ENCODE measurements around the gene DNAJC15.
"Not testable (repeated sequence)": the region's sequence is repeated elsewhere in the genome, so short reads cannot be mapped to it uniquely, and the experiment has no call there.

Gene DNAJC15

DNA sequence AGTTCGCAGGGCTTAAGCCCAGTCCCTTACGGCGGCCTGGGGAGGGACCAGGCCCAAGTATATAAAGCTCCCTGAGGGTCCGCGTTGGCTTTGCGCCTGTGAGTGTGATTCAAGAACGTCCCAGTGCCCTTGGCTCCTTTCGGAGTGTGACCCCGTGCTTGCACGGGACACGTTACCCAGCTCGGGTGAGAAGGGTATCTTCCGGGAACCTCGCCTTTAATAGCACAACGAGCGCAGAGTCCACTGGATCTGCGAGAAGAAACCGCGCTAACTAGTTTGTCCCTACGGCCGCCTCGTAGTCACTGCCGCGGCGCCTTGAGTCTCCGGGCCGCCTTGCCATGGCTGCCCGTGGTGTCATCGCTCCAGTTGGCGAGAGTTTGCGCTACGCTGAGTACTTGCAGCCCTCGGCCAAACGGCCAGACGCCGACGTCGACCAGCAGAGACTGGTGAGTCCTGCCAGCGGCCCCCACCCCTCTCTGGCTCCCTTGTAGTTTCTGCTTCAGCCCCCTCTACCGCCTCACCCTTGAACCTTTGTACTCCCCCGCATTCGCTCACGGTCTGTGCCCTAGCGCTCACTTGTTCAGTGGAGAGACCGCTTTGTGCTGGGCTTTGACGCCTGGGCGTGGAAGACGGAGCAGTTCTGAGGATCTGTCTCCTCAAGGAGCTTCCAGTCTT is at the start of gene DNAJC15:
DNAJC15 (plus strand) TSS at position 298 of the 675 bp plus-strand sequence; CDS start at position 339, 41 bp downstream.
- DNase-seq (ENCODE audit: low read depth in 3 of 3) = peak; percentile 20 to 64 (median 63)

DNA sequence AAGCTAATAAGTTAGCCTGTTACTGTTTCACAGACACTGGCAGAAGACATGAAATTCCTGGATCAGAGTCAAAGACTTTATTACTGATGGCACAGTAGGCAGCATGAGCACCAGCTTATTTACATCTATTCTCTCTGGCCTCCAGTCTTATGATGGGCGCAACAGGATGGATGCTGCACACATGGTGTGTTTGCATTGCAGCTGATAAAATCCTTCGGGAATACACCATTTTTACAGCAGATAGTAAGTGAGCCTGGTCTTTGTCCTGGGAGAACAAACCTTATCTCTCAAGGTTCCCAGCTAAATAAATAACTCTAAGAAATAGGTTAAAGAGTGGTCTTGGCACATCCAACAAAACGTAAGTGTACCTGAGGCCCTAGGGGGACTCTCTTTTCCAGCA is 47.3 kb upstream of the DNAJC15 start:
- no peak for DNase-seq (ENCODE audit: low read depth in 3 of 3)

DNA sequence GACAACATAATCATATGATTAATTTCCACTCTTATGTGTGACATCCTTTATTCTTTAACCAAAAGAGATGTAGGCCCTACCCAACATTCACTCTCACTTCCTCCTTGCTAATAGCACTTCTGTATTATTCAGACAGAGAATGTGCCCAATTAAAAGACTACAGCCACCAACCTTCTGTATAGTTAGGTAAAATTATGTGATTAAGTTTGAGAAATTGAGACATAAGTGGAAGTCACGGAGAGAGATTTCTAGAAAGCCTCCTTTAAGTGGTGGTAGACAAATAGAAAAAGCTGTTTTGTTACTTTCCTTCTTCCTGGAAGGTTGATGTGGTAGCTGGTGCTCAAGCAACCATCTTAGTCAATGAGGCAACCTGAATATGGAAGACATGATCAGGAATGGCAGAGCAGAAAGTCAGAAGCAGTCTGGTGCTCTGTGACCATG is 46.1 kb upstream of the DNAJC15 start:
- DNase-seq (ENCODE audit: low read depth in 3 of 3) = no peak

DNA sequence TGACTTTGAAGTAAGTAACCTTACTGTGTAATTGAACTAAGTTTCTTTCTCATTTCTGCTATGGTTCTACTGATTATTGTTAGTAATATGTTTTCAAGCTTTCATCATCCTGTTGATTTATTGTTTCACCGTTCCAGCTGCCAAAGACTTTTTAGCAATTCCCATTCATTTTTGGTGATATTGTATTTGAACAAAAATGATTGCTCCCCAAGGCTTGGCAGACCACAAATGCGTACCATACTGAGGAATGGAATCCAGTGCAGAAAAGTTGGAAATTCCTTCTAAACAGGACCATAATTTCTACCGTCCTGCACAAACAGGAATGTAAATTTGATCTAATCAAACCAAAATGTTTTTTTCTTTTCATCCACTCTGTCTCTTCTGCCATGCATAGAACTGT is 42.1 kb upstream of the DNAJC15 start:
- no peak for DNase-seq (ENCODE audit: low read depth in 3 of 3)

DNA sequence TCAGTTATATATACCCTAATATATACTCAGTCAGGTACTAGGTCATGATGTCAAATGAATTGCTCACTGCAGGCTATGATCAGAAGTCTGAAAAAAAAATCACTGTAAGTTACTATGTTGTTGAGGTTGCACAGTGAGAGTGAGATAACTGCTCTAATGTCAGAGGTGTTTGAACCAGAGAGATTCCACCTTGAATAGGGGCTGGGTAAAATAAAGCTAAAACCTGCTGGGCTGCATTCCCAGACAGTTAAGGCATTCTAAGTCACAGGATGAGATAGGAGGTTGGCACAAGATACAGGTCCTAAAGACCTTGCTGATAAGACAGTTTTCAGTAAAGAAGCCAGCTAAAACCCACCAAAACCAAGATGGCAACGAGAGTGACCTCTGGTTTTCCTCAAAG is 41.5 kb upstream of the DNAJC15 start:
- DNase-seq (ENCODE audit: low read depth in 3 of 3) = no peak

DNA sequence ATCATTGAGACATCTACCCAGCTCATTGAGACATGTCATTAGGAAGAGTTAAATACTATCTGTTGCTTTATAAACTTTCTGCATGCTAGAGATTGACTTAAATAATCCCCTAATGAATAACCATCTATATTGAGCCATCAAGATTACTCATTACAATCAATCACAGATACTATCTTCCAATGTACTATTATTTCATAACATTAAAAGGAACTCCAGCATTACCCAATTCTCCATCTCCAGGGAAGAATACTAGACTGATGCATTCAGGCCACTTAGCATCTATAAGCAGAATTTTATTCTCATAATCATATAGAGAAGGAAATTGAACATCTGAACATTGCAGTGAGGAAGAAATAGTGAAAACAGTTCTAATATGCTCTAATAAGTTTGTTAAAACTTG is 39.4 kb upstream of the DNAJC15 start:
- DNase-seq (ENCODE audit: low read depth in 3 of 3) = no peak

DNA sequence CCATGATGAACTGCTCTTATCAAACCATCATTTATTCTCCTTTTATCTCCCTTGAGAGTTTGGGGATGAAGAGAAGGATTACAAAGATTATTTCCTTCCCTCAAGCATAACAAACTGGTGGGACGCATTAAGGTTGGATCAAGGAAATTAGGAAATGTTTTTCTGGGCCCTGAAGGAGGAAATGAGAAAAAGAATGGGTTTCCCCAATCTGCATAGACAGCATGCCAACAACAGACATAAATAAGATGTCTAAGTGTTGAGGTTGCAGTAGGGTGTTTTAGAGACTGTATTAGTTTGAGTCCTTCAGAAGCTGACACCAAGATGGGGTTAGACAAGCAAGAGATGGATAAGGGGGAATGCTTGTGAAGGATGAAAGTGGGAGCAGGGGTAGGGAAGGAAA is 38.7 kb upstream of the DNAJC15 start:
- DNase-seq (ENCODE audit: low read depth in 3 of 3) = no peak

DNA sequence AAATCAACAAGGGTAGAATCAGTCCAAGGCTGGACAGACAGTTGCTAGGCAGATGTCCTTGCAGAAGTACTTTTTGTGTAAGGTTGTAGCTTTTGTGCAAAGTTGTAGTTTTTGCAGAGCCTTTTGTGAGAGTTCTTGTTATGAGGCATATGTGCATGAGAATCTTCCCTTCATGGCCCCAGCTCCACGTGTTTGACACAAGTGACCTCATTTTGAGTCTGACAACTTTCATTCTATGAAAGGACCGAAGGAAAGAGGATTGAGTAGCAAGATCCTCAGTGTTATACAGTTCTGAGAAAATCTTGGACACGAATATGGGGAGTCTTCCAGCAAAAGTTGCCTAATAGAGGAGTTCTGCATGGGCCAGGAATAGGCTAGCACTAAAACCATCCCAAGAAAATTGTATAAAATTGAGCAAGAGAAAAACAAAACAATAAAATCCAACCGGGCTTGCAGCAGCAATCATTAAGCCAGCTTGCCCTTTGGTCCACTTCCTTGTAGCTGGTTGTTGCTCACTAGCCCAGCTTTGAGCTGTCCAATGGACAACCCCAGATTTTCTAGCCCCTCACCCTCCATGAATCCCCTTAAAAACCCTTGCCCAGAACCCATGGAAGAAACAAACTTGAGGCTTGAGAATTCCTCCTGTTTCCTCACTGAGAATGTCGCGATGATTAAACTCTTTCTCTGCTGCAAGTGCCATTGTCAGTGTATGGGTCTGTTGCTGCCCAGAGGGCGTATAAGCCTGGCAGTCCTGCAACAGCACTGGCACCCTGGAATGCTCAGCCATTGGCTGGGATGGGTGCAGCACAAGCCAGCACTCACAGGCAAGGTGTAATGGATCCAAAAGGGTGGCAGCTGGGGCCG is 37.8 kb upstream of the DNAJC15 start:
- no peak for DNase-seq (ENCODE audit: low read depth in 3 of 3)

DNA sequence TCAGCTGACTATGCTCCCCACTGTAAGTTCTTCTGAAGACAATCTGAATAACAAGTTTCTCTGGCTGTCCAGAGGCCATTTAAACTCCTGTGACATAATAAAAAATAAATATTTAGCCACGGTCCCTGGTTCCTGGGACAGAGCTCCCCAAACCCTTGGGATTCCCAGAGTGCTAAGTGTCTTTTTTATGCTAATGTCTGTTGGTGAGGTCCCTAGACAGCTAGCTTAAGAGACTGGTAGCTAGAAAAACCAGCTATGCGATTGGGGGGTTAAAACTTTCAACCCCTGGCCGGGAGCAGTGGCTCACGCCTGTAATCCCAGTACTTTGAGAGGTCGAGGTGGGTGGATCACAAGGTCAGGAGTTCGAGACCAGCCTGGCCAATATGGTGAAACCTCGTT is 37.2 kb upstream of the DNAJC15 start:
- no peak for DNase-seq (ENCODE audit: low read depth in 3 of 3)

DNA sequence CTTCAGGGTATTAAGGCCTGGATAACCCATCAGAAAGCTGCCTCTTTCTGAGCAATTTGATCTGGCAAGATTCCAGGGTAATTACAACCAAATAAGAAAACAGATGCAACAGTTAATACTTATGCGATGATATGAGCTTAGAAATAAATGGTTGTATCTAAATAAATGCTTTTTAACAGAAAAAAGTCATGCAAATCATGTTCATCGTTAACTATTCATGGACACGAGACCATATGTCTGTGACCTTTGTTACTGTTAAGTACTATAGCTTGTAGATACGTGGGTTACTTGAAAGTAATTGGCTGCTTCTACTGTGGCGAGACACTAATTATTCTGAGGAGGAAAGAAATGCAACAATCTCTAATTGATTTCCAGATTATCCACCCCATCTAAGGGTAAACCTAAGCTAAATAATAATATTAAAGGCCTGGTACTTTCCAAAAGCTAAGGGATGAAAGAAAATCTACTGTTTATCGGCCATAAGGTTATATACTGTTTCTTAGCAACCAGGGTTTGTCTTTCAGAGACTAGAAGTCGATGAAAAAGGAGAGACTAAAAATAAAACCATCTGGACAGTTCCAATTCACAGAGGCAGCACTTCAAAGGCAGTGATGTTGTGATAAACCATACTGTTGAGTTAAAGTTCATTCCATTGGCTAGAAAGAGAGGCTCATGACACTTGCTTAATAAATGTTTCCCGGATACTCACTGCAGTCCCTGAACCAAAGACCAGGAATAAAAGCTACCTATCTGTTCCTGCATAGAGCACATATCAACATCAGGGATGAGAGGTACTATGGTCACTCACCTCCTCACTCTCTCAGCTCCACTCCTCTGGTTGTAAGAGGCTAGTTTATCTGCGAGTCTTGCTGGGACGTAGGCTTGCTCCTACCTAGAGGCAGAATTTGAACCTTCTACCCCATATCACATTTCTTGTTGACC is 32.8 kb upstream of the DNAJC15 start:
- DNase-seq (ENCODE audit: low read depth in 3 of 3) = no peak

DNA sequence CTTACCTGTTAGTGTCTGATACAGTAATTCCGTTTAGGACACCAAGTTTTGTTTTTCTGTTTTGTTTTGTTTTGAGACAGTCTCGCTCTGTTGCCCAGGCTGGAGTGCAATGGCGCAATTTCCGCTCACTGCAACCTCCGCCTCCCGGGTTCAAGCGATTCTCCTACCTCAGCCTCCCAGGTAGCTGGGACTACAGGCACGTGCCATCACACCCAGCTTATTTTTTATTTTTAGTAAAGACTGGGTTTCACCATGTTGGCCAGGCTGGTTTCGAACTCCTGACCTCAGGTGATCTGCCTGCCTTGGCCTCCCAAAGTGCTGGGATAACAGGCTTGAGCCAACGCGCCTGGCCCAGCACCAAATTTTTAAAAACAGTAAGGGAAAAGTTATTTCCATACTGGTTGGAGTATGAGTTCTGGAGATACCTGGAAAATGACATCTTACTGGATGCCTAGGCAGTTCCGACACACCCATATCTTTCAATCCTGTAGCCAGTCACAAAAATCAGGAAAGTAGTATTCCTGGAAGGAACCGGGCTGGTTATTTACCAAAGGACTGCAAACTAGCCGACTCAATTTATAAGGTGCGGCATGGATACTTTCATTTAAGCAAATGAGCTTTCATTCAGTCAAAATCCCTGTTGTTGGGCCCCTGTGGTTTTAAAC is 32.0 kb upstream of the DNAJC15 start:
- not testable (repeated sequence) for DNase-seq (ENCODE audit: low read depth in 3 of 3)

DNA sequence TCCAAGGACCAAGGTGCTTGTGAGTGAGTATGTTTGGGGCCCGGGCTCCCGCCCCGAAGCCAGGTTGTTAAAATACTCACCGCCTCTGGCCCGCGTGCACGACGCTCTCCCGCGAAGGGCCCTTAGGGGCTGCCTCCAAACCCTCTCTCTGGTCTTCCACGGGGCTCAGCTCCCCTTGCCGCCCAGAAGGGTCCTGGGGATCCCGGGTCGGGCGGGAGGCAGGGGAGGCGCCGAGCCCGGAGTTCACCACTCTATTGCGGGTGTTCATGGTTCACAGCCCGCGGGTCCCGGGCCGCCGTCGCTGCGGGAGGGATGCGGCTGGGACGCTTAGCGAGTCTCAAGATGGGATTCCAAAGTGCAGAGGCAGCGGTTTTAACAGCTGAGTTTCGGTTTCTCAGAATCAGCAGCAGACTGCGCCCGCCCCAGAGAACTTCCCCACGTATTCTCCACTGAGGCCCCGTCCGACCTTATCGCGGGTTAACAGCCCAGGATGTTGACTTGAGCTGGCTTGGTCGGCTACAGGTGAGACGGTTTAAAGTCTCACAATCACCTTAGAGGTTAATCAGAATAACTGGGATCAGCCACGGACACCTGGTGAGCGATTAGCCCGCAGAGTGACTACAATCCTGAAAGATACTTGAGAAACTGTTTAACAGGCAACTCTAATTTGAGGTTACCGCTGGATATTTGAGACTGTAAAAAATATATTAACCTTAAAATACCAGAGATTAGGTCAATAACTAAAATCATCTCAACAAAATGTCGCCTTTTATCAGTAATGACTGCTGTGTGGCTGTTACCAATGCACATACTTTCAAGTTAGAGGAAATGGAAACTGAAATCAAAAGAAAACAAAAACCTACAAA is 31.3 kb upstream of the DNAJC15 start, which contains the start of gene EPSTI1:
EPSTI1 (minus strand) TSS at position 344 of the 866 bp plus-strand sequence; CDS start at position 268, 76 bp downstream.
- DNase-seq (ENCODE audit: low read depth in 3 of 3) = peak; percentile 55 to 71 (median 70)

DNA sequence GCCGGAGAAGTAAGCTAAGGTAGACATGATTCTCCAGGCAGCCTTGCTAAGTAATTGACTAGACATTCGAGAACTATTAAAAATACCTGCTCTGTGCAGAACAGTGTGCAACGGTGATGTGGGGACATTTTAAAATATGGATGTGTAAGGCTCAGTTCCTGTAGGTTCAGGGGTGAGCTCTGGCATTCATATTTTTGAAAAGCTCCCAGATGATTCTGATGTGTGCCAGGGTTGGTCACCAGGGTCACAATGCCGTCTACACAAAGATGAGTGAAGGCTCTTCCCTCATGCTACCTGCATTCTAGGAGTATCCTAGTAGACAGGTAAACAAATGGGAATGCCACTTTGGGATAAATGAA is 30.6 kb upstream of the DNAJC15 start:
- DNase-seq (ENCODE audit: low read depth in 3 of 3) = no peak

DNA sequence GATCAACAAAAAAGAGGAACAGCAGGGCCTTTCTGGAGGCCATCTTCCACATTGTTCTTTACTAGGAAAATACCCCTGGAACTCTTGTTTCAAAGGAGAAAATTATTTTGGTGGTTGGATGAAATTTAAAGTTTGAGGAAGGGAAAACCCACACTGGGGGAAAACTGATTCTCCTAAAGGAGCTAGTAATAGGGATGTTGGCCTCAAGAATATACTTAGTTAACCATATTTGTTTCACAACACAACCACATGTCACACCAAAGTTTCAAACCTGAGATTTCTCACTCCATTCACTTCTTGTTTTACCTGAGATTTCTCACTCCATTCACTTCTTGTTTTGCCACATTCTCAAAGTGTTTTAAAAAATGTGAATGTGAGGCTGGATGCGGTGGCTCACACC is 28.5 kb upstream of the DNAJC15 start:
- DNase-seq (ENCODE audit: low read depth in 3 of 3) = no peak

DNA sequence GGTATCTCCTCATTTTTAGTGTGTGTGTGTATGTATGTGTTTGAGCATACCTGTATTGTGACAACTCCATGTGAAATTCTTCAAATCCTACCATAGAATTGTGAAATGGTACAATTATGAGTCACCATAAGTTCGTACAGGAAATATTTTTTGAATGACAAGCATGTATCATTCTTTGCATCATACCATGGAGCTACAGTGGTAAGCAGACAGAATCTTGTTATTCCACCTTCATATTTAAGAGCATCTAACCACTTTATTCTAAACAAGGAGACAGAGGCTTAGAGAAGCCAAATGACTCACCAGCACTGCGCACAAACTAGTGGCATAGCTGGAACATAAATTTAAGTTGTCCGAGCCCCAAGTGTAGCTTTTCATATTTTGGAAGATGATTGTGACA is 26.8 kb upstream of the DNAJC15 start:
- no peak for DNase-seq (ENCODE audit: low read depth in 3 of 3)

DNA sequence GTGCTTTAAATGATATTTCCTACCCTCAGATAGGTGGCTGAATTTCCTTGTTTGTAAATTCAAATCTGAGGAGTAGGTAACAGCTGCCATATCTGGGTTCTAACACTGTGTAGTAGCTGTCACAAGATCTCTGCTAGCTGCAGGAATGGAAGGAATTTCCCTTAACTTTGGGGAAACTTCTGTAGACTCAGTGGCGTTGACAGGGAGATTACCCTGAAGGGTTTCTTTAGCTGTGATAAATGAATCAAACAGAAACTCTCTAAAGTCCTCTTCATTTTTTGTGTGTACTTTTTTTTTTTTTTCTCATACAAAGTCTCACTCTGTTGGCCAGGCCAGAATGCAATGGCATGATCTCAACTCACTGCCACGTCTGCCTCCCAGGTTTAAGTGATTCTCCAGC is 26.0 kb upstream of the DNAJC15 start:
- no peak for DNase-seq (ENCODE audit: low read depth in 3 of 3)

DNA sequence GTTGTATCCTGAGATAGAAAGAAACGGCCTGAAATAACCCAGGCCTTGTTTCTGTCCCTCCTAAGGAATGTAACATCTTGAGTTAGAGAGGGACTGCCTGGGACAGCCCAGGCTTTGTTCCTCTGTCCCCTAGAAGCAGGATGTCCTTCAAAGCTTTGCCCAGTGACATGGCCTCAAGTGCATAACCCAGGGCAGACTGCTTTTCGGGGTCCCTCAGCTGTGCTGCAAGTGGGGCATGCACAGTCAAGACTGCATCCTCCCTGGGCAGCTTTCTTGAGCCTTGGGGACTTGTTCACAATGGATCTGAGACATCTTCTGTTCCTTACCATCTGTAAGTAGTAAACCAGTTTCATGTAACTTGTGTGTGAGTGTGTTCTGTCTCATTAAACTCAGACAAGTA is 23.9 kb upstream of the DNAJC15 start:
- no peak for DNase-seq (ENCODE audit: low read depth in 3 of 3)

DNA sequence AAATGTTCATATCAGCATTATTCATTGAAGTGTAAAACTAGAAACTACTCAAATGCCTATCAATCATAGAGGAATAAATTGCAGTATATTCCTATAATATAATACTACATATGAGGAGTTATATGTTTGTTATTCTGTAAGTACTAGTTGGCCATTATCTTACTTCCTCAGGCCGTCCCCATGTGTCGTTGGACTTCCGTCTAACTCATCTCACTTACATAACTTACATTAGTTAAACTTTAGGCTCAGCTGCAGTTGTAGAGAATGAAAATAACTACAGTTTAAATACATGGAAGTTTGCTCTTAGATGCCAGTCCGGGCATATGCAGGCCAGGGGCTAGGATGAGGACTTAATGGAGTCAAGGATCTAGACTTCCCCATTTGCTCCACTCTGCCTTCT is 22.7 kb upstream of the DNAJC15 start:
- no peak for DNase-seq (ENCODE audit: low read depth in 3 of 3)

DNA sequence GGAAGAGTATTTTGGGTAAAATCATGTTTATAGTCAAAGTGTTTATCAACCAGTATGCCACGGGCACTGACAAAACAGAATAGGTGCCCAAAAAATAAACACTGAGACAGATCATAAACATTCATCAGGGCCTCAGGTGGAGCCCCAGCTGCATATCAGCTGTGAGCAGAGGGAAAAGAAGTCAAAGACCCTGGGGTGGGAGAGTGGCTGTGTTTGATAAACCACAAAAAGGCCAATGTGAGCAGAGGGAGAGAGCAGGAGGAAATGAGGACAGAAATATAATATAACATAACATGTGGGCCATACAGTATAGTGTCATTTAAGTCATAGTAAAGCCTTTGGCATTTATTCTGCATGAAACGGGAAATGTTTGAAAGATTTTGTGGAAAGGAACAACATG is 21.4 kb upstream of the DNAJC15 start:
- DNase-seq (ENCODE audit: low read depth in 3 of 3) = no peak

DNA sequence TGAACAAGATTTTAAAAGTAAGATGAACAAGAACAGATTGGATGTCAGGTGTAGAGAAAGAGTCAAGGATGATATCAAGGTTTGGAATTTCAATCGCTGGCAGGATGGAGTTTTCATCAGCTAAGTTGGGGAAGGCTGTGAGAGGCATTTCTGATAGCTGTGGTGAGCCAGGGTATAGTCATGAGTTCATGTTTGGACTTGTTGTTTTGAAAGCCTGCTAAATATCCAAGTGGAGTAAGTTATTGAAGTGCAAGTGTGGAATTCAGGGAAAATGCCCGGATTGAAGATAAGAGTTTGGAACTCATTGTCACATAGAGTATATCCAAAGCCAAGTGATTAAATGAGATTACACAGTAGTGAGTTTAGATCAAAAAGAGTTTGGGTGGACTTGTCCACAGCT is 20.4 kb upstream of the DNAJC15 start:
- DNase-seq (ENCODE audit: low read depth in 3 of 3) = no peak

DNA sequence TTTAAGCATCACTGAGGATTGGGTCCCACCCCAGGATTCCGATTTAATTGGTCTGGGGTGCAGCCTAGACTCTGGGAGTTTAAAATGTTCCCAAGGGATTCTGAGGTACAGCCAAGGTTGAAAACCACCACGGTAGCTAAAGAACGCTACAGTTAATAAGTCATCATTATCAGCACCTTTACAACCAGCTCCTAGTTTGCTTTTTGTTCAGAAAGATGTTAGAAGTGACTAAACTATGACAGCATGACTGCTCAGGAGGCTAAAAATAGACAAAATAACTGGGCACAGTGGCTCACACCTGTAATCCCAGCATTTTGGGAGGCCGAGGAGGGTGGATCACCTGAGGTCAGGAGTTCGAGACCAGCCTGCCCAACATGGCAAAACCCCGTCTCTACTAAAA is 19.7 kb upstream of the DNAJC15 start:
- no peak for DNase-seq (ENCODE audit: low read depth in 3 of 3)
